Esophagus squamous epithelium (tissue), 4 donors: Measurements from ENCODE around the gene ZBED4.

Experiments
- CTCF ChIP-seq, 6 experiments: fragments of 450-650 bp in 4 of 6; fragments of 200-600 bp in 2 of 6; sonication (generic) in 2 of 6; IDR thresholded peaks; one replicate each; pipeline ENCODE4 v1.5.1; 2016 to 2019; ENCODE audit warnings: antibody characterized with exemption in 6 of 6, mild to moderate bottlenecking in 4 of 6, moderate library complexity in 4 of 6
- POLR2A ChIP-seq, 4 donors: fragments of 450-650 bp; IDR thresholded peaks; one replicate each; pipeline ENCODE4 v1.6.1; 2017; ENCODE audit warnings: antibody characterized with exemption in 4 of 4, mild to moderate bottlenecking in 4 of 4, moderate library complexity in 3 of 4

GRCh38 chr22:49820984-49821383, 32.7 kb upstream of the ZBED4 start:
- TF ChIP-seq CTCF (IDR thresholded peaks at IDR 0.05) (no peak), POLR2A (IDR thresholded peaks at IDR 0.05) (no peak)
